HG03571 (cell line): Measurements from ENCODE around the gene SLC52A1.

Experiments used
- ATAC-seq: cut with Tn5 transposase; IDR thresholded peaks from one replicate; pipeline ENCODE4 v1.9.1; 2021; ENCODE audit not compliant: unreplicated experiment

The SLC52A1 gene

GRCh38 chr17:4994081-4994595 lies 41.1 kb downstream of the SLC52A1 start:
- no peak for ATAC-seq

GRCh38 chr17:4987767-4988567 lies 47.3 kb downstream of the SLC52A1 start:
- ATAC-seq: no peak

GRCh38 chr17:4986951-4987766 lies 48.1 kb downstream of the SLC52A1 start, which contains the start of gene CAMTA2:
CAMTA2 (minus strand) TSS chr17:4987675; CDS start chr17:4986222, 1,453 bp downstream.
- ATAC-seq: peak; percentile 58

- no peak for ATAC-seq
Observed at GRCh38 chr17:4986403-4986802, 48.8 kb downstream of the SLC52A1 start.
